ENCODE data around the gene TRIP11.

GRCh38 chr14:91957876-91958313 is 82.0 kb downstream of the TRIP11 start:
- TF ChIP-seq POLR2AphosphoS5 (IDR thresholded peaks at IDR 0.05; ENCODE audit: low read depth, low read length) (no peak), POLR2A (IDR thresholded peaks at IDR 0.05; ENCODE audit: low read depth, low read length) (no peak), POU2F2 (IDR thresholded peaks at IDR 0.05; ENCODE audit: low read depth, low read length) (no peak), TAF1 (IDR thresholded peaks at IDR 0.05; ENCODE audit: low read depth, low read length) (no peak), SPI1 (IDR thresholded peaks at IDR 0.05; ENCODE audit: low read depth, low read length) (no peak), PAX5 (IDR thresholded peaks at IDR 0.05; ENCODE audit: insufficient read depth, low read length, severe bottlenecking) (no peak)

Data from GM12891 (cell line).